SK-N-SH (cell line): Measurements from ENCODE around the gene IGF2R. TPM values are rescaled to one million over a fixed set of nuclear protein-coding genes. Genes with fewer than 3 reads are reported as not detected.
"Not testable (repeated sequence)": the region's sequence is repeated elsewhere in the genome, so short reads cannot be mapped to it uniquely, and the experiment has no call there.

Experiments
- CTCF ChIA-PET: fragments of 300-600, 350-600 bp; formaldehyde crosslinking; extraction: SDS; loops from one replicate; lab custom pipeline; 2021; lab: Yijun Ruan, JAX
- POLR2A ChIA-PET: fragments of 350-600 bp; sonication (Branson Sonifier 250); formaldehyde crosslinking; extraction: SDS; loops from one replicate; lab custom pipeline; 2020; ENCODE audit warnings: antibody characterized with exemption, inconsistent platforms; lab: Yijun Ruan, JAX
- DNase-seq: peaks from one replicate; pipeline ENCODE4 v3.0.0; 2012
- H2AFZ ChIP-seq: fragments of 200-600 bp; sonication (generic); 2 replicates; pipeline ENCODE4 v1.8.1; 2016; ENCODE audit warnings: antibody characterized with exemption, mild to moderate bottlenecking, low read depth
- H3F3A ChIP-seq: fragments of 200-600 bp; sonication (generic); replicated peaks from 2 replicates; pipeline ENCODE3; 2016; ENCODE audit warnings: antibody characterized with exemption, mild to moderate bottlenecking; ENCODE audit not compliant: insufficient read depth
- H3K27ac ChIP-seq, 2 experiments: fragments of 200-500 bp in 1 of 2; fragments of 200-600 bp in 1 of 2; sonication (Bioruptor generic) in 1 of 2; sonication (generic), shearing (Covaris generic) in 1 of 2; 2 replicates each; pipeline versions ENCODE4 v1.5.1 to v1.6.1; 2014 to 2016; ENCODE audit warnings: low read depth in 2 of 2, inconsistent platforms in 1 of 2, low read length in 1 of 2, mild to moderate bottlenecking in 1 of 2, mixed read lengths in 1 of 2
- H3K27me3 ChIP-seq: fragments of 200-600 bp; sonication (generic), shearing (Covaris generic); 2 replicates; pipeline ENCODE4 v1.6.1; 2016; ENCODE audit warnings: mixed run types; ENCODE audit not compliant: insufficient read depth
- H3K36me3 ChIP-seq, 2 experiments: fragments of 200-500 bp in 1 of 2; fragments of 200-600 bp in 1 of 2; sonication (Bioruptor generic) in 1 of 2; sonication (generic) in 1 of 2; replicated peaks in 1 of 2; 2 replicates each; pipeline versions ENCODE3 to v1.5.1; 2014 to 2016; ENCODE audit warnings: low read length in 1 of 2, mild to moderate bottlenecking in 1 of 2; ENCODE audit not compliant: insufficient read depth in 2 of 2, control insufficient read depth in 1 of 2
- H3K4me1 ChIP-seq, 2 experiments: fragments of 200-500 bp in 1 of 2; fragments of 200-600 bp in 1 of 2; sonication (Bioruptor generic) in 1 of 2; sonication (generic), shearing (Covaris generic) in 1 of 2; 2 replicates each; pipeline versions ENCODE4 v1.5.1 to v1.6.1; 2014 to 2016; ENCODE audit warnings: low read depth in 1 of 2, low read length in 1 of 2, mixed run types in 1 of 2; ENCODE audit not compliant: insufficient read depth in 2 of 2, control insufficient read depth in 1 of 2
- H3K4me2 ChIP-seq: fragments of 200-600 bp; sonication (generic), shearing (Covaris generic); 2 replicates; pipeline ENCODE4 v1.6.1; 2017; ENCODE audit warnings: mixed run types
- H3K4me3 ChIP-seq, 2 experiments: fragments of 200-500 bp in 1 of 2; fragments of 200-600 bp in 1 of 2; sonication (Bioruptor generic) in 1 of 2; sonication (generic), shearing (Covaris generic) in 1 of 2; 2 replicates each; pipeline versions ENCODE4 v1.5.1 to v1.8.1; 2014 to 2016; ENCODE audit warnings: low read depth in 2 of 2, inconsistent platforms in 1 of 2, low read length in 1 of 2, mild to moderate bottlenecking in 1 of 2, mixed read lengths in 1 of 2, moderate library complexity in 1 of 2
- H3K79me2 ChIP-seq: fragments of 200-600 bp; sonication (generic); 2 replicates; pipeline ENCODE4 v1.8.1; 2017; ENCODE audit warnings: mild to moderate bottlenecking; ENCODE audit not compliant: insufficient read depth
- H3K9ac ChIP-seq: fragments of 200-600 bp; sonication (generic); 2 replicates; pipeline ENCODE4 v1.6.1; 2017; ENCODE audit warnings: mixed run types
- H3K9me2 ChIP-seq: fragments of 200-600 bp; sonication (generic); 2 replicates; pipeline ENCODE4 v1.6.1; 2017; ENCODE audit warnings: mixed run types
- H3K9me3 ChIP-seq: fragments of 200-600 bp; sonication (generic); 2 replicates; pipeline ENCODE4 v1.6.1; 2017; ENCODE audit warnings: mixed run types, mild to moderate bottlenecking, moderate library complexity
- H4K20me1 ChIP-seq: fragments of 200-600 bp; sonication (generic); 2 replicates; pipeline ENCODE4 v1.6.1; 2017; ENCODE audit warnings: mild to moderate bottlenecking, mixed run types; ENCODE audit not compliant: insufficient read depth
- CHD2 ChIP-seq: fragments of 150-350 bp; IDR thresholded peaks from 2 replicates; pipeline ENCODE4 v1.6.1; 2018; ENCODE audit warnings: low read length; ENCODE audit not compliant: partially characterized antibody
- EP300 ChIP-seq, 2 experiments: IDR thresholded peaks; 2 replicates each; pipeline versions ENCODE4 v1.4.0 to v1.6.1; 2012; ENCODE audit warnings: borderline replicate concordance in 1 of 2, low read depth in 1 of 2, low read length in 1 of 2
- EZH2phosphoT487 ChIP-seq: fragments of 200-600 bp; sonication (generic); IDR thresholded peaks from 2 replicates; pipeline ENCODE4 v1.6.1; 2017; ENCODE audit warnings: low read depth, mixed run types, mild to moderate bottlenecking, antibody characterized with exemption, moderate library complexity, borderline replicate concordance
- FOXM1 ChIP-seq: IDR thresholded peaks from 2 replicates; pipeline ENCODE4 v1.4.0; 2012; ENCODE audit warnings: low read depth, mild to moderate bottlenecking
- GATA2 ChIP-seq: sonication (generic); formaldehyde crosslinking; IDR thresholded peaks from 2 replicates; pipeline ENCODE4 v1.5.0; 2020; ENCODE audit warnings: mild to moderate bottlenecking, missing genetic modification reagents
- NFIC ChIP-seq: IDR thresholded peaks from 2 replicates; pipeline ENCODE4 v1.4.0; 2012; ENCODE audit warnings: borderline replicate concordance
- RAD21 ChIP-seq: IDR thresholded peaks from 2 replicates; pipeline ENCODE4 v1.6.1; 2012; ENCODE audit warnings: mild to moderate bottlenecking, low read length
- RFX5 ChIP-seq: IDR thresholded peaks from 2 replicates; pipeline ENCODE4 v1.6.1; 2012; ENCODE audit warnings: mild to moderate bottlenecking, improper control_type of control experiment, low read length
- YY1 ChIP-seq: IDR thresholded peaks from 2 replicates; pipeline ENCODE4 v1.4.0; 2012; ENCODE audit warnings: low read depth, mild to moderate bottlenecking
- WGBS: methylation state at CpG from one replicate; pipeline ENCODE4 v1.1.6; 2017; ENCODE audit warnings: low lambda C conversion rate; 5-methylcytosine and 5-hydroxymethylcytosine counted together
- polyA plus RNA-seq, 3 experiments: library from polyadenylated mRNA; depleted of rRNA; stranded (reverse); fragments of >200 nt; gene quantifications; 2 replicates each; pipeline ENCODE4 v1.2.3, GENCODE V29; 2012
- TF ChIP-seq, protein P1 (sequence below): fragments of 200-600 bp; sonication (generic); IDR thresholded peaks from 2 replicates; pipeline ENCODE4 v1.6.1; 2017; ENCODE audit warnings: antibody characterized with exemption, mild to moderate bottlenecking, moderate library complexity
- TF ChIP-seq, protein P2 (sequence below): IDR thresholded peaks from 2 replicates; pipeline ENCODE4 v1.4.0; 2012; ENCODE audit warnings: low read depth
- TF ChIP-seq, protein P3 (sequence below): fragments of 150-350 bp; IDR thresholded peaks from 2 replicates; pipeline ENCODE4 v1.6.1; 2017; ENCODE audit warnings: antibody characterized with exemption, low read length, low read depth, borderline replicate concordance

Gene IGF2R
- polyA plus RNA-seq, 1 of the 3 experiments (the other 2 are of a cell fraction), result 45.0 TPM

DNA sequence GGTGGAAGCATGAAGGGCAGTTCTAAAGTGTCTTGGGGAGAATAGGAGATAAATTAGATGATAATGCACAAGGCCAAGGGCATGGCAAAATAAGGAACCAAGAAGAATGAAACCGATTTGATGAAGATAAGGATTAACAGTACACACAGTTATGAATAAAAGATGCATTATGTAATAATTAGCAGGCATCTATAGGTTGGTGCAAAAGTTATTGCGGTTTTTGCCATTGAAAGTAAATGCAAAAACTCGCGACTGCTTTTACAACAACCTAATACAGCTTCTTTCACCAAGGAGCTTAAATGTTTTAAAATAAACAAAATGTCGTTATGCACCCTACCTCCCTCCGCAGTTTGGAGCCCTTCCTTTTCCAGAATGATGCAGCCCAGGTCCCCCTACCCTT lies 49.1 kb upstream of the IGF2R start:
- Histone ChIP-seq H3K27ac (no peak overlapping the region), H3K9me3 (no peaks in the 10 kb centered on the region), H3K36me3 (no peaks in the 10 kb centered on the region), H3K4me1 (peaks cover 0 to 13% of the 10 kb centered on the region in 2 experiments; a peak in 2 of 4 replicates), H4K20me1 (no peaks in the 10 kb centered on the region), H3K79me2 (no peaks in the 10 kb centered on the region), H3K4me3 (no peak overlapping the region), H3F3A (no peaks in the 10 kb centered on the region)
- WGBS, result 53% methylated on average over 6 of the region's 6 CpGs
- DNase-seq, result no peak
- POLR2A ChIA-PET, result no interaction called here
- TF ChIP-seq NFIC, result no peak
- no peak for TF ChIP-seq RFX5
- TF ChIP-seq, protein P1, sequence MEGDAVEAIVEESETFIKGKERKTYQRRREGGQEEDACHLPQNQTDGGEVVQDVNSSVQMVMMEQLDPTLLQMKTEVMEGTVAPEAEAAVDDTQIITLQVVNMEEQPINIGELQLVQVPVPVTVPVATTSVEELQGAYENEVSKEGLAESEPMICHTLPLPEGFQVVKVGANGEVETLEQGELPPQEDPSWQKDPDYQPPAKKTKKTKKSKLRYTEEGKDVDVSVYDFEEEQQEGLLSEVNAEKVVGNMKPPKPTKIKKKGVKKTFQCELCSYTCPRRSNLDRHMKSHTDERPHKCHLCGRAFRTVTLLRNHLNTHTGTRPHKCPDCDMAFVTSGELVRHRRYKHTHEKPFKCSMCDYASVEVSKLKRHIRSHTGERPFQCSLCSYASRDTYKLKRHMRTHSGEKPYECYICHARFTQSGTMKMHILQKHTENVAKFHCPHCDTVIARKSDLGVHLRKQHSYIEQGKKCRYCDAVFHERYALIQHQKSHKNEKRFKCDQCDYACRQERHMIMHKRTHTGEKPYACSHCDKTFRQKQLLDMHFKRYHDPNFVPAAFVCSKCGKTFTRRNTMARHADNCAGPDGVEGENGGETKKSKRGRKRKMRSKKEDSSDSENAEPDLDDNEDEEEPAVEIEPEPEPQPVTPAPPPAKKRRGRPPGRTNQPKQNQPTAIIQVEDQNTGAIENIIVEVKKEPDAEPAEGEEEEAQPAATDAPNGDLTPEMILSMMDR, result no peak
- TF ChIP-seq CHD2, result no peak
- TF ChIP-seq RAD21, result no peak
- TF ChIP-seq FOXM1, result no peak
- TF ChIP-seq EZH2phosphoT487, result no peak
- TF ChIP-seq, all 33 proteins: peak for 0
- Histone ChIP-seq H2AFZ (no peak overlapping the region), H3K9me2 (no peaks in the 10 kb centered on the region), H3K9ac (no peak overlapping the region), H3K27me3 (no peaks in the 10 kb centered on the region; the same call in 1 of the 2 replicates), H3K4me2 (no peak overlapping the region)
- CTCF ChIA-PET, result no interaction called here

DNA sequence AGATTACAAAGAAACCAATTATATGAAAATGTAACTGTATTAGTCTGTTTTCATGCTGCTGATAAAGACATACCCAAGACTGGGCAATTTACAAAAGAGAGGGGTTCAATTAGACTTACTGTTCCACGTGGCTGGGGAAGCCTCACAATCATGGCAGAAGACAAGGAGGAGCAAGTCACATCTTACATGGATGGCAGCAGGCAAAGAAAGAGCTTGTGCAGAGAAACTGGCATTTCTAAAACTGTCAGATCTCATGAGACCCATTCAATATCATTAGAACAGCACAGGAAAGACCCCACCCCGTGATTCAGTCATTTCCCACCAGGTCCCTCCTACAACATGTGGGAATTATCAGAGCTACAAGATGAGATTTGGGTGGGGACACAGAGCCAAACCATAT lies 44.7 kb upstream of the IGF2R start:
- H3K4me3 ChIP-seq, H3K36me3 ChIP-seq, H3K27ac ChIP-seq, DNase-seq, H3K9ac ChIP-seq, H3K27me3 ChIP-seq, CTCF ChIA-PET, H3K4me1 ChIP-seq, H3K9me3 ChIP-seq, H3K79me2 ChIP-seq, H3K4me2 ChIP-seq, H3F3A ChIP-seq, H4K20me1 ChIP-seq, POLR2A ChIA-PET, H2AFZ ChIP-seq, H3K9me2 ChIP-seq: not testable (repeated sequence)
- WGBS, result 0% methylated on average over 2 of the region's 2 CpGs

DNA sequence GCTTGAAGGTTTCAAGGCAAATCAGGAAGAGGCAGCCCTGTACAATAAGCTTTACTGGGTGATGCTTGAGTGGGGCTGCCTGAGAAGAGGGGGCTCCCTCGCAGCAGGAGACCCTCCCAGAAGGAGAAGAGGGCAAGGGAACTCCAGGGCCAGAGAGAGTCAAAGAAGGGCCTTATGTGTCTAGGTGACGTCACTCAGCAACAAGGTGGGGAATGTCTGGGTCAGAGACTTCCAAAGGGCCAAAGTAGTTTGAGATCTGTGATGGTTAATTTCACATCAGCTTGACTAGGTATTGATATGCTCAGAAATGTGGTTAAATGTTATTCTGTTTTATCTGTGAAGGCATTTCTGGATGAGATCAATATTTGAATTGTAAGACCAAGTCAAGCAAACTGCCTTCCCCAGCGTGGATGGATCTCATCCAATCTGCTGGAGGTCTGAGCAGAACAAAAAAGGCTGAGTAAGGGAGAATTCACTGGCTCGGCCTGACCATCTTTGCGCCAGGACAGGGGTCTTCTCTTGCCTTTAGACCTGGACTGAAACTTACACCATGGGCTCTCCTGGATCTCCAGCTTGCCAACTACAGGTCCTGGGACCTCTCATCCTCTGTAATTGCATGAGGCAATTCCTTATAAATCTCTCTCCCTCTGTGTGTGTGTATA lies 42.2 kb upstream of the IGF2R start:
- Histone ChIP-seq H3K9me2 (no peaks in the 10 kb centered on the region), H3K4me3 (no peak overlapping the region), H2AFZ (no peak overlapping the region), H3F3A (no peaks in the 10 kb centered on the region), H3K4me2 (no peak overlapping the region), H3K36me3 (no peaks in the 10 kb centered on the region), H3K79me2 (no peaks in the 10 kb centered on the region)
- no peak for DNase-seq
- ChIA-PET POLR2A (no interaction called here), CTCF (interaction anchor here (0.7 kb wide), 1 partner anchor 63 kb away, joined by 3 read pairs; no protein-coding TSS in a partner anchor)
- TF ChIP-seq GATA2 (CRISPR knock-in tag) (no peak), YY1 (no peak), EP300 (IDR thresholded peaks at IDR 0.05; ENCODE audit: borderline replicate concordance in 1 of 2, low read depth in 1 of 2, low read length in 1 of 2) (no peak), NFIC (no peak)
- TF ChIP-seq, protein P2, sequence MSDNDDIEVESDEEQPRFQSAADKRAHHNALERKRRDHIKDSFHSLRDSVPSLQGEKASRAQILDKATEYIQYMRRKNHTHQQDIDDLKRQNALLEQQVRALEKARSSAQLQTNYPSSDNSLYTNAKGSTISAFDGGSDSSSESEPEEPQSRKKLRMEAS, result no peak
- TF ChIP-seq, protein P3, sequence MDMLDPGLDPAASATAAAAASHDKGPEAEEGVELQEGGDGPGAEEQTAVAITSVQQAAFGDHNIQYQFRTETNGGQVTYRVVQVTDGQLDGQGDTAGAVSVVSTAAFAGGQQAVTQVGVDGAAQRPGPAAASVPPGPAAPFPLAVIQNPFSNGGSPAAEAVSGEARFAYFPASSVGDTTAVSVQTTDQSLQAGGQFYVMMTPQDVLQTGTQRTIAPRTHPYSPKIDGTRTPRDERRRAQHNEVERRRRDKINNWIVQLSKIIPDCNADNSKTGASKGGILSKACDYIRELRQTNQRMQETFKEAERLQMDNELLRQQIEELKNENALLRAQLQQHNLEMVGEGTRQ, result no peak
- TF ChIP-seq, all 33 proteins: peak for 0
- Histone ChIP-seq H3K27me3 (no peaks in the 10 kb centered on the region), H3K9me3 (no peaks in the 10 kb centered on the region), H3K4me1 (no peaks in the 10 kb centered on the region; a peak in 1 of 4 replicates), H3K9ac (no peak overlapping the region), H4K20me1 (no peaks in the 10 kb centered on the region), H3K27ac (no peak overlapping the region)
- 59% methylated on average over 5 of the region's 5 CpGs for WGBS
